AG10803 (cell line): Measurements from ENCODE around the gene FAM120B.
"Not testable (repeated sequence)": the region's sequence is repeated elsewhere in the genome, so short reads cannot be mapped to it uniquely, and the experiment has no call there.

Source experiments
- DNase-seq: peaks from one replicate; pipeline ENCODE4 v3.0.0; 2010; ENCODE audit warnings: low read depth
- H3K4me3 ChIP-seq: 2 replicates; pipeline ENCODE4 v1.5.1; 2011; ENCODE audit warnings: mild to moderate bottlenecking, low read length, control low read depth
- TF ChIP-seq, protein P1 (sequence below): conservative IDR thresholded peaks from 2 replicates; pipeline ENCODE4 v1.5.1; 2011; ENCODE audit warnings: mild to moderate bottlenecking, low read length, control low read depth, inconsistent platforms

Gene FAM120B

DNA sequence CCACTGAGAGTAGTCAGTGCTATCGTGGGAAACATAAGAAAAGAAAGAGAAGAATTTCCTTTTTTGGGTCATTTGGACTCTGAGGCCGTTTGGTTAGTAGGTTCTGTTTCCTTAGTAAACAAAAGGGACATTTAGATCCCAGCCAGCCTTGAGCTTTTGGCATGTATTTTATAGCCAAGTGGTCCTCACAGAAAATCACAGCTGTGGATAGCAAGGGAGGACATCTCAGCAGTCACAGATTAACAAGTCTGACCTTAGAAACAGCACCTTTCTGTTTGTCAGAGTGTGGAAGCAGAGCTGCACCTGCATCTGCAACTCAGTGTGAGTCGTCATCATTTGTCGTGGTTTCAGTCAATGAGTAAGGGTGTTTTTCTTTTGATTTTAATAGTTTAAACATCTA, 40.5 kb downstream of the FAM120B start:
- TF ChIP-seq, protein P1, sequence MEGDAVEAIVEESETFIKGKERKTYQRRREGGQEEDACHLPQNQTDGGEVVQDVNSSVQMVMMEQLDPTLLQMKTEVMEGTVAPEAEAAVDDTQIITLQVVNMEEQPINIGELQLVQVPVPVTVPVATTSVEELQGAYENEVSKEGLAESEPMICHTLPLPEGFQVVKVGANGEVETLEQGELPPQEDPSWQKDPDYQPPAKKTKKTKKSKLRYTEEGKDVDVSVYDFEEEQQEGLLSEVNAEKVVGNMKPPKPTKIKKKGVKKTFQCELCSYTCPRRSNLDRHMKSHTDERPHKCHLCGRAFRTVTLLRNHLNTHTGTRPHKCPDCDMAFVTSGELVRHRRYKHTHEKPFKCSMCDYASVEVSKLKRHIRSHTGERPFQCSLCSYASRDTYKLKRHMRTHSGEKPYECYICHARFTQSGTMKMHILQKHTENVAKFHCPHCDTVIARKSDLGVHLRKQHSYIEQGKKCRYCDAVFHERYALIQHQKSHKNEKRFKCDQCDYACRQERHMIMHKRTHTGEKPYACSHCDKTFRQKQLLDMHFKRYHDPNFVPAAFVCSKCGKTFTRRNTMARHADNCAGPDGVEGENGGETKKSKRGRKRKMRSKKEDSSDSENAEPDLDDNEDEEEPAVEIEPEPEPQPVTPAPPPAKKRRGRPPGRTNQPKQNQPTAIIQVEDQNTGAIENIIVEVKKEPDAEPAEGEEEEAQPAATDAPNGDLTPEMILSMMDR, result no peak
- DNase-seq, result no peak
- H3K4me3 ChIP-seq, result no peak overlapping the region

DNA sequence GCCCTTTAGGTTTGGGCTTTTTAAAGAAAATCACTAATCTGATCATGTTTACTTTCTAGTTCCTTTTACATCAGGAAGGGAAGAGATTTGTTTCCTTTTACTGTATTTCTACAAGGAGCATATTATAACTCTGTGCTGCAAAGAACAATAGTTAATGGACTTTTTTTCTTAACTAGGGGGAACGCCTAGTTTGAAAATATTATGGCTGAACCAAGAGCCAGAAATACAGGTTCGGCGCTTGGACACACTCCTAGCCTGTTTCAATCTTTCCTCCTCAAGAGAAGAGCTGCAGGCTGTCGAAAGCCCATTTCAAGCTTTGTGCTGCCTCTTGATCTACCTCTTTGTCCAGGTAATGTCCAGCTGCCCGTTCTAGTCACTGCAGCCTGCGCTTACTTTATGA, 41.4 kb downstream of the FAM120B start:
- no peak for DNase-seq
- TF ChIP-seq, protein P1, result no peak
- no peak overlapping the region for H3K4me3 ChIP-seq

DNA sequence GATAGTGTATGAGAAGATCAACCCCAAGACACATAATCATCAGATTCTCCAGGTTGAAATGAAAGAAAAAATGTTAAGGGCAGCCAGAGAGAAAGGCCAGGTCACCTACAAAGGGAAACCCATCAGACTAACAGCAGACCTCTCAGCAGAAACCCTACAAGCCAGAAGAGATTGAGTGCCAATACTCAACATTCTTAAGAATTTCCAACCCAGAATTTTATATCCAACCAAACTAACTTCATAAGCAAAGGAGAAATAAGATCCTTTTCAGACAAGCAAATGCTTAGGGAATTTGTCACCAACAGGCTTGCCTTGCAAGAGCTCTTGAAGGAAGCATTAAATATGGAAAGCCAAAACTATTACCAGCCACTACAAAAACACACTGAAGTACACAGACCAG, 44.9 kb downstream of the FAM120B start:
- H3K4me3 ChIP-seq, DNase-seq: not testable (repeated sequence)

DNA sequence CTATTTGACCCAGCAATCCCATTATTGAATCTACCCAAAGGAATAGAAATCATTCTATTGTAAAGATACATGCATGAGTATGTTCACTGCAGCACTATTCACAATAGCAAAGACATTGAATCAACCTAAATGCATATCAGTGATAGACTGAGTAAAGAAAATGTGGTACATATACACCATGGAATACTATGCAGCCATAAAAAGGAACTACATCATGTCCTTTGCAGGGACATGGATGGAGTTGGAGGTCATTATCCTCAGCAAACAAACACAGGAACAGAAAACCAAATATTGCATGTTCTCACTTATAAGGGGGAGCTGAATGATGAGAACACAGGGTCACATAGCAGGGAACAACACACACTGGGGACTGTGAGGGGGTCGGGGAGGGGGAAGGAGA, 48.6 kb downstream of the FAM120B start:
- H3K4me3 ChIP-seq, DNase-seq: not testable (repeated sequence)

DNA sequence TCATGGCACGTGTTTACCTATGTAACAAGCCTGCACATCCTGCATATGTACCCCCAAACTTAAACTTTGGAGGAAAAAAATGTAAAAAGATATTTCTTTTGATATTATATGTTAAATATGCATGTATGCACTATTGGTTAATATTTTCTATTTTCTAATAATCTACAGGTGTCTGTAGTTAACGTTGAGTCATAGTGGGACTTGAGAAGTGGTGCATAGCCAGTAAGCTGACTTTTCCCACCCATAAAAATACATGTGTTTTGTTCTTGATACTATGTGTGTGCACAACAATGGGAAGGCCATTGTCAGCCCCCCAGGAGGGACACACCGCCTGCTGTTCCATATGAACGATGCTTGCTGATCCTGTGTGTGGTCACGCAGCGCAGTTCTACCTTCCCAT, 49.1 kb downstream of the FAM120B start:
- no peak for DNase-seq
- TF ChIP-seq, protein P1, result no peak

DNA sequence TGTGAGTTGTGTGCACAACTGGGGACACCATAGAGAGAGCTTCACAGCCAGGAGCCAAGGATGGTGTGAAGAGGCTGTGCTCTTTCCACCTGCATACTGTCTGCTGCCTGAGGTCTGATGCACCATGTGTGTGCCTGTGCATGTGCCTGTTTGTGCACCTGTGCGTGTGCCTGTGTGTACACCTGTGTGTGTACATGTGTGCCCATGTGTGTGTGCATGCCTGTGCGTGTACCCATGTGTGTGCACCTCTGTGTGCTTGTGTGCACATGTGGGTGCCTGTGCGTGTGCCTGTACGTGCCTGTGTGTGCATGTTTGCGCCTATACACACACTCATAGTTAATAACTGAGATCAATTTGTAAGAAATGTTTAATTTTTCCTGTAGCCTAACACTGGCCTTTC, 51.3 kb downstream of the FAM120B start:
- no peak for DNase-seq
- no peak overlapping the region for H3K4me3 ChIP-seq
- TF ChIP-seq, protein P1, result no peak

More for the DNA sequence above, 49.1 kb downstream of the FAM120B start:
- H3K4me3 ChIP-seq, result no peak overlapping the region

DNA sequence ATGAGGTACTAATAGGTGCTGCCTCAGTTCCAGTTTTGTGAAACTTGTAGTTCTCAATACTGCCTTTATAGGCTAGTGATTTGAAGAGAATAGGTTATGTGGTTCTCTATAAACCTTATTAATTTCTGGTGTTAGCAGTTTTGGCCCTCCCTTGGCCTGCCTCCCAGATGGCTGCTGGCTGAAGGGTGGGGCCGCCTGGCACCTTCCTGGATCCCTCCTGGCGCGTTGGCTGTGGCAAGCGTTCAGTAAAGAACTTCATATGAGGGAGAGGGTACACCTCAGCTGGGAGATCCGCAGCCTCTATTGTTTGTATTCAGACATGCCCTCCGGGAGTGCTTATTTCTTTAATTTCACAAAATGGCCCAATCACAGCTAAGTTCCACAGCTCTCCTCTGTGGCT, 51.9 kb downstream of the FAM120B start:
- TF ChIP-seq, protein P1, result no peak
- no peak for DNase-seq
- no peak overlapping the region for H3K4me3 ChIP-seq

DNA sequence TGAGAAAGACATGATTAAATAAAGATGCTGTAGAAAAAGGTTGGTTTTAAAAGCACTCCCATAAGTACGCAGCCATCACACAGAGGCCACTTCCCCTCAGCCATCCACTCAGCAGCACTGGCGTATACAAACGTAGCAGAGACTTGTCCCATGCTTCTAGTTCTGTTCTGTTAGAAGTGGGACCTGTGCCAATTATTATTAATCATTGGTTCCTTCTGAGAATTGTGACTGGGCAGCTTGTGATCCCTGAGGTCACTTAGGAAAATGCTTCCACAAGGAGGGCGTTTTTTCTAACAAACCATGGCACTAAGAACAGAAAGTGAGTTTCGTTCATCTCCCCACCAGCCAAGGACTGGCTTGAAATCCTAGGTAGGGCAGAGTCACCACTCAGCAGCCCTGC, 53.9 kb downstream of the FAM120B start:
- DNase-seq, result peak; percentile 11
- TF ChIP-seq, protein P1, result no peak
- H3K4me3 ChIP-seq, result no peak overlapping the region
